Trophoblast cell (in vitro differentiated cells and primary cell): ENCODE data around the gene SEMA3B.

Experiments used
- DNase-seq, 2 donors: peaks; one replicate each; pipeline ENCODE4 v3.0.0-alpha.2; 2016
- H2AFZ ChIP-seq: 2 replicates; pipeline ENCODE4 v1.6.1; 2013; ENCODE audit warnings: low read length, moderate library complexity, mild to moderate bottlenecking; ENCODE audit not compliant: insufficient read depth, poor library complexity
- H2AK5ac ChIP-seq: 2 replicates; pipeline ENCODE4 v1.6.1; 2013; ENCODE audit warnings: mild to moderate bottlenecking, low read length
- H2BK120ac ChIP-seq: 2 replicates; pipeline ENCODE4 v1.6.1; 2013; ENCODE audit warnings: low read length, mild to moderate bottlenecking, moderate library complexity; ENCODE audit not compliant: insufficient read depth, poor library complexity
- H2BK12ac ChIP-seq: 2 replicates; pipeline ENCODE4 v1.6.1; 2013; ENCODE audit warnings: mild to moderate bottlenecking, low read length, moderate library complexity
- H2BK5ac ChIP-seq: 2 replicates; pipeline ENCODE4 v1.6.1; 2013; ENCODE audit warnings: low read length, low read depth, moderate library complexity, mild to moderate bottlenecking; ENCODE audit not compliant: poor library complexity
- H3K14ac ChIP-seq: 2 replicates; pipeline ENCODE4 v1.6.1; 2013; ENCODE audit warnings: mild to moderate bottlenecking, low read length
- H3K18ac ChIP-seq: 2 replicates; pipeline ENCODE4 v1.6.1; 2013; ENCODE audit warnings: mild to moderate bottlenecking, low read length
- H3K23ac ChIP-seq: 2 replicates; pipeline ENCODE4 v1.6.1; 2013; ENCODE audit warnings: low read length
- H3K27ac ChIP-seq: 2 replicates; pipeline ENCODE4 v1.5.1; 2013; ENCODE audit warnings: low read depth, mild to moderate bottlenecking, inconsistent platforms, low read length, moderate library complexity
- H3K27me3 ChIP-seq: 2 replicates; pipeline ENCODE4 v1.6.1; 2013; ENCODE audit warnings: inconsistent platforms, mild to moderate bottlenecking, low read length, moderate library complexity; ENCODE audit not compliant: insufficient read depth
- H3K36me3 ChIP-seq, 2 experiments: 1 replicate in 1 of 2; 2 replicates in 1 of 2; pipeline ENCODE4 v1.6.1; 2013; ENCODE audit warnings: low read length in 2 of 2, mild to moderate bottlenecking in 2 of 2, moderate library complexity in 1 of 2; ENCODE audit not compliant: insufficient read depth in 2 of 2, control insufficient read depth in 1 of 2
- H3K4ac ChIP-seq: 2 replicates; pipeline ENCODE4 v1.6.1; 2013; ENCODE audit warnings: low read depth, mild to moderate bottlenecking, low read length, moderate library complexity
- H3K4me1 ChIP-seq, 2 experiments: 1 replicate in 1 of 2; 2 replicates in 1 of 2; pipeline ENCODE4 v1.6.1; 2013; ENCODE audit warnings: low read length in 2 of 2, mild to moderate bottlenecking in 2 of 2, moderate library complexity in 1 of 2; ENCODE audit not compliant: insufficient read depth in 2 of 2, control insufficient read depth in 1 of 2
- H3K4me2 ChIP-seq: 2 replicates; pipeline ENCODE4 v1.6.1; 2013; ENCODE audit warnings: inconsistent platforms, mild to moderate bottlenecking, low read length, moderate library complexity
- H3K4me3 ChIP-seq: 2 replicates; pipeline ENCODE4 v1.5.1; 2013; ENCODE audit warnings: mild to moderate bottlenecking, low read depth, low read length, inconsistent platforms
- H3K79me1 ChIP-seq: one replicate; pipeline ENCODE4 v1.6.1; 2013; ENCODE audit warnings: low read length
- H3K79me2 ChIP-seq: 2 replicates; pipeline ENCODE4 v1.6.1; 2013; ENCODE audit warnings: low read length, mild to moderate bottlenecking; ENCODE audit not compliant: control insufficient read depth, insufficient read depth, poor library complexity
- H3K9ac ChIP-seq: 2 replicates; pipeline ENCODE4 v1.6.1; 2013; ENCODE audit warnings: mild to moderate bottlenecking, low read length
- H3K9me3 ChIP-seq: 2 replicates; pipeline ENCODE4 v1.6.1; 2013; ENCODE audit warnings: low read depth, mild to moderate bottlenecking, control low read depth, inconsistent platforms, low read length; ENCODE audit not compliant: insufficient read depth
- H4K12ac ChIP-seq: 2 replicates; pipeline ENCODE4 v1.6.1; 2013; ENCODE audit warnings: low read depth, mild to moderate bottlenecking, low read length, moderate library complexity
- H4K8ac ChIP-seq: 2 replicates; pipeline ENCODE4 v1.6.1; 2013; ENCODE audit warnings: low read depth, mild to moderate bottlenecking, low read length, moderate library complexity
- H4K91ac ChIP-seq: one replicate; pipeline ENCODE4 v1.6.1; 2013; ENCODE audit warnings: low read depth, mild to moderate bottlenecking, low read length, moderate library complexity
- WGBS: extraction: QIAGEN DNeasy Blood & Tissue Kit; methylation state at CpG from one replicate; pipeline ENCODE4 v1.1.7; 2013; ENCODE audit warnings: missing lambda C conversion rate; ENCODE audit not compliant: insufficient read length, insufficient coverage; ENCODE audit errors: extremely low coverage; 5-methylcytosine and 5-hydroxymethylcytosine counted together

The SEMA3B gene

GRCh38 chr3:50297384-50297775 lies 28.4 kb downstream of the SEMA3B start:
- Histone ChIP-seq H3K27ac (no peak overlapping the region), H2BK12ac (no peak overlapping the region), H4K8ac (no peak overlapping the region), H3K14ac (no peak overlapping the region), H4K91ac (no peak overlapping the region), H3K36me3 (peaks cover 4 to 5% of the 10 kb centered on the region in 2 experiments), H3K4me3 (no peak overlapping the region), H2AK5ac (no peak overlapping the region), H3K27me3 (no peaks in the 10 kb centered on the region), H3K4me1 (peaks cover 15 to 19% of the 10 kb centered on the region in 2 experiments), H2BK120ac (no peak overlapping the region), H2BK5ac (no peak overlapping the region), H2AFZ (no peak overlapping the region), H3K4ac (no peak overlapping the region), H4K12ac (no peak overlapping the region), H3K79me1 (peaks cover 21% of the 10 kb centered on the region), H3K4me2 (no peak overlapping the region), H3K9ac (no peak overlapping the region), H3K9me3 (no peaks in the 10 kb centered on the region), H3K79me2 (peaks cover 3% of the 10 kb centered on the region), H3K18ac (no peak overlapping the region), H3K23ac (no peak overlapping the region)
- no peak for DNase-seq
- WGBS: no CpG with 5 or more reads among the region's 2 CpGs

- no peak overlapping the region for H3K27ac ChIP-seq
- peak overlapping the region; percentile 17 for H3K14ac ChIP-seq
- H3K9ac ChIP-seq: no peak overlapping the region
- no peak for DNase-seq
- peak overlapping the region; percentile 1 for H3K18ac ChIP-seq
- H3K23ac ChIP-seq: no peak overlapping the region
- H3K36me3 ChIP-seq: peaks cover 4 to 5% of the 10 kb centered on the region in 2 experiments
- no peaks in the 10 kb centered on the region for H3K9me3 ChIP-seq
- no peak overlapping the region for H2BK120ac ChIP-seq
- H3K79me1 ChIP-seq: peaks cover 21% of the 10 kb centered on the region
- peaks cover 15 to 19% of the 10 kb centered on the region in 2 experiments for H3K4me1 ChIP-seq
- no peak overlapping the region for H2BK5ac ChIP-seq
- peak overlapping the region; percentile 82 for H4K8ac ChIP-seq
- peak overlapping the region; percentile 16 for H2AK5ac ChIP-seq
- no peak overlapping the region for H4K12ac ChIP-seq
- H4K91ac ChIP-seq: peak overlapping the region; percentile 90
- WGBS: no CpG with 5 or more reads among the region's 9 CpGs
- H2AFZ ChIP-seq: no peak overlapping the region
- H3K4ac ChIP-seq: no peak overlapping the region
- no peak overlapping the region for H2BK12ac ChIP-seq
- H3K27me3 ChIP-seq: no peaks in the 10 kb centered on the region
- peak overlapping the region; percentile 85 for H3K4me3 ChIP-seq
- H3K4me2 ChIP-seq: peak overlapping the region; percentile 75
- peaks cover 3% of the 10 kb centered on the region for H3K79me2 ChIP-seq
Observed at GRCh38 chr3:50297896-50298725, 29.2 kb downstream of the SEMA3B start.

- peak within 1 kb of the TSS; percentile 82 for H4K8ac ChIP-seq
- peak within 1 kb of the TSS; percentile 65 for H2BK120ac ChIP-seq
- H3K36me3 ChIP-seq: peaks cover 4 to 5% of the 10 kb centered on the region in 2 experiments
- peak within 1 kb of the TSS; percentile 73 for H3K9ac ChIP-seq
- H2AK5ac ChIP-seq: peak within 1 kb of the TSS; percentile 81
- peaks cover 3% of the 10 kb centered on the region for H3K79me2 ChIP-seq
- H3K79me1 ChIP-seq: peaks cover 24% of the 10 kb centered on the region
- peak within 1 kb of the TSS; percentile 14 for H3K4ac ChIP-seq
- peak within 1 kb of the TSS; percentile 31 for H4K12ac ChIP-seq
- no CpG with 5 or more reads among the region's 61 CpGs for WGBS
- H2BK12ac ChIP-seq: peak within 1 kb of the TSS; percentile 74
- peaks cover 2% of the 10 kb centered on the region for H3K9me3 ChIP-seq
- peak; percentile 99 for DNase-seq
- H3K27ac ChIP-seq: peak within 1 kb of the TSS; percentile 69
- H3K14ac ChIP-seq: peak within 1 kb of the TSS; percentile 83
- peak within 1 kb of the TSS; percentile 49 for H3K18ac ChIP-seq
- peak within 1 kb of the TSS; percentile 37 for H2BK5ac ChIP-seq
- H3K4me3 ChIP-seq: peak within 1 kb of the TSS; percentile 85
- no peaks in the 10 kb centered on the region for H3K27me3 ChIP-seq
- H4K91ac ChIP-seq: peak within 1 kb of the TSS; percentile 90
- peak within 1 kb of the TSS; percentile 75 for H3K4me2 ChIP-seq
- H3K23ac ChIP-seq: no peak within 1 kb of the TSS
- H3K4me1 ChIP-seq: peaks cover 19 to 24% of the 10 kb centered on the region in 2 experiments
- peak within 1 kb of the TSS; percentile 66 for H2AFZ ChIP-seq
Observed at GRCh38 chr3:50298836-50299637, 30.1 kb downstream of the SEMA3B start, which contains the start of the genes HYAL3 and NAA80. Gene HYAL3, minus strand, starts transcription at chr3:50299405. Its CDS starts 3,803 bp downstream, at chr3:50295602. Gene NAA80, minus strand, starts transcription at chr3:50299405. Its CDS starts 1,942 bp downstream, at chr3:50297463.

GRCh38 chr3:50299638-50299928 lies 30.6 kb downstream of the SEMA3B start:
- Histone ChIP-seq H3K27me3 (no peaks in the 10 kb centered on the region), H3K4me1 (peaks cover 19 to 24% of the 10 kb centered on the region in 2 experiments), H3K36me3 (peaks cover 4 to 5% of the 10 kb centered on the region in 2 experiments), H3K27ac (peak overlapping the region; percentile 69), H4K8ac (peak overlapping the region; percentile 47), H2AK5ac (peak overlapping the region; percentile 6), H2AFZ (no peak overlapping the region), H3K9me3 (peaks cover 2% of the 10 kb centered on the region), H3K4ac (no peak overlapping the region), H3K4me3 (peak overlapping the region; percentile 32), H3K79me2 (peaks cover 3% of the 10 kb centered on the region), H3K14ac (peak overlapping the region; percentile 23), H3K9ac (peak overlapping the region; percentile 11), H3K4me2 (peak overlapping the region; percentile 70), H4K12ac (peak overlapping the region; percentile 9), H3K23ac (no peak overlapping the region), H4K91ac (peak overlapping the region; percentile 37), H2BK12ac (no peak overlapping the region), H2BK5ac (peak overlapping the region; percentile 29), H3K18ac (no peak overlapping the region), H2BK120ac (peak overlapping the region; percentile 43), H3K79me1 (peaks cover 24% of the 10 kb centered on the region)
- WGBS: no CpG with 5 or more reads among the region's 12 CpGs
- no peak for DNase-seq
